ENCODE data around the gene ADGRB2.

The ADGRB2 gene

GRCh38 chr1:31763671-31764311 is 349 bp downstream of the ADGRB2 start:
- DNase-seq: peak in 2 of 3 experiments; percentile 51

GRCh38 chr1:31762726-31763670 is 1.1 kb downstream of the ADGRB2 start:
- DNase-seq: peak; percentile 67 to 81 (median 78)

GRCh38 chr1:31762323-31762722 is 1.8 kb downstream of the ADGRB2 start:
- no peak for DNase-seq

GRCh38 chr1:31761883-31762282 is 2.3 kb downstream of the ADGRB2 start:
- DNase-seq: no peak

GRCh38 chr1:31760471-31761470 is 3.4 kb downstream of the ADGRB2 start:
- peak; percentile 18 to 83 (median 82) for DNase-seq

- DNase-seq: no peak
Measured at GRCh38 chr1:31759298-31760023, 4.7 kb downstream of the ADGRB2 start.

GRCh38 chr1:31758823-31759222 is 5.3 kb downstream of the ADGRB2 start:
- no peak for DNase-seq

- DNase-seq: no peak
Measured at GRCh38 chr1:31757989-31758388, 6.2 kb downstream of the ADGRB2 start.

GRCh38 chr1:31757204-31757679 is 6.9 kb downstream of the ADGRB2 start:
- peak in 1 of 3 experiments; percentile 16 for DNase-seq

- no peak for DNase-seq
Measured at GRCh38 chr1:31756578-31756977, 7.6 kb downstream of the ADGRB2 start.

GRCh38 chr1:31755850-31756492 is 8.2 kb downstream of the ADGRB2 start:
- DNase-seq: no peak

GRCh38 chr1:31755197-31755611 is 8.9 kb downstream of the ADGRB2 start:
- DNase-seq: no peak

- DNase-seq: no peak
Measured at GRCh38 chr1:31754397-31754796, 9.7 kb downstream of the ADGRB2 start.

- DNase-seq: peak in 2 of 3 experiments; percentile 80 to 87
Measured at GRCh38 chr1:31753707-31754349, 10.3 kb downstream of the ADGRB2 start.

GRCh38 chr1:31752952-31753475 is 11.1 kb downstream of the ADGRB2 start:
- no peak for DNase-seq

- no peak for DNase-seq
Measured at GRCh38 chr1:31752258-31752657, 11.9 kb downstream of the ADGRB2 start.

- no peak for DNase-seq
Measured at GRCh38 chr1:31751822-31752241, 12.3 kb downstream of the ADGRB2 start.

- DNase-seq: no peak
Measured at GRCh38 chr1:31750858-31751510, 13.2 kb downstream of the ADGRB2 start.

GRCh38 chr1:31749785-31750735 is 14.1 kb downstream of the ADGRB2 start:
- no peak for DNase-seq
